ENCODE data around the gene RNF11.
"Not testable (repeated sequence)": the region's sequence is repeated elsewhere in the genome, so short reads cannot be mapped to it uniquely, and the experiment has no call there.

The RNF11 gene

GRCh38 chr1:51214615-51215131, 21.4 kb upstream of the RNF11 start:
- peak; percentile 67 for FAIRE-seq
- TF ChIP-seq TAF1 (IDR thresholded peaks at IDR 0.05; ENCODE audit: borderline replicate concordance, low read depth, low read length) (no peak), POLR2A (IDR thresholded peaks at IDR 0.05; ENCODE audit: low read depth, low read length) (no peak), POLR2AphosphoS5 (IDR thresholded peaks at IDR 0.05; ENCODE audit: low read depth, low read length) (no peak)
- no peak for DNase-seq (ENCODE audit: insufficient read length)

- DNase-seq (ENCODE audit: insufficient read length) (no peak), FAIRE-seq (no peak)
- TF ChIP-seq POLR2A (IDR thresholded peaks at IDR 0.05; ENCODE audit: low read depth, low read length) = no peak
- TF ChIP-seq POLR2AphosphoS5 (IDR thresholded peaks at IDR 0.05; ENCODE audit: low read depth, low read length) = no peak
- no peak for TF ChIP-seq TAF1 (IDR thresholded peaks at IDR 0.05; ENCODE audit: borderline replicate concordance, low read depth, low read length)
Measured at GRCh38 chr1:51215169-51215568, 20.9 kb upstream of the RNF11 start.

- no peak for DNase-seq (ENCODE audit: insufficient read length)
- no peak for FAIRE-seq
- TF ChIP-seq POLR2A (IDR thresholded peaks at IDR 0.05; ENCODE audit: low read depth, low read length) = no peak
- TF ChIP-seq TAF1 (IDR thresholded peaks at IDR 0.05; ENCODE audit: borderline replicate concordance, low read depth, low read length) = no peak
- TF ChIP-seq POLR2AphosphoS5 (IDR thresholded peaks at IDR 0.05; ENCODE audit: low read depth, low read length) = no peak
Measured at GRCh38 chr1:51216631-51217030, 19.4 kb upstream of the RNF11 start.

DNA sequence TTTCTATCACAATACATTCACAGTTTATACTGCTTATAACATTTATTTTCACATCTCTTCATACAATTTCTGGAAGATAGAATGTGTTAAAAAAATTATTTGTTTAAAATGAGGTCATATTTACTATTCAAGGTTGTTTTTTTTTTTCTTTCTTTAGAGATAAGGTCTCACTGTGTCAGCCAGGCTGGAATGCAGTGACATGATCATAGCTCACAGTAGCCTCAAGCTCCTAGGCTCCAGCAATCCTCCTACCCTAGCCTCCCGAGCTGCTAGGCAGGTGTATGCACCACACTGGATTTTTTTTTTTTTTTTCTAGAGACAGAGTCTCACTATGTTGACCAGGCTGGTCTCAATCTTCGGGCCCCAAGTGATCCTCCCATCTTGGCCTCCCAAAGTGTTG, 19.0 kb upstream of the RNF11 start:
- DNase-seq (ENCODE audit: insufficient read length) (no peak), FAIRE-seq (no peak)
- TF ChIP-seq TAF1 (IDR thresholded peaks at IDR 0.05; ENCODE audit: borderline replicate concordance, low read depth, low read length) (no peak), POLR2AphosphoS5 (IDR thresholded peaks at IDR 0.05; ENCODE audit: low read depth, low read length) (no peak), POLR2A (IDR thresholded peaks at IDR 0.05; ENCODE audit: low read depth, low read length) (no peak)

DNA sequence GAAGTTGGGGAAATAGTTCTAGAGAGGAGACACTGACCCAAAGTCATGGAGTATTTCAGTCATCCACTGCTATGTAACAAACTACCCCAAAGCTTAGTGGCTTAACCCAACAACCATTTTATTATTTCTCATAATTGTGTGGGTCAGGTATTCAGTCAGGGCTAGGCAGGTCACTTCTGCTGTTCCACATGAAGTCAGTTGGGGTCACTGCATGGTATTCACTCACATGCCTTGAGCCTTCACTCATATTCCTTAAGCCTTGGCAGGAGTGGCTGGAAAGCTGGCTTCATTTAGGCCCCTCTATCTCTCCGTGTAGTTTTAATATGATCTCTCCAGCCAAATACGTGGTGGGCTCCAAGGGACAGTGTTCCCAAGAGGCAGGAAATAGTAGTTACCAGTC, 17.5 kb upstream of the RNF11 start:
- FAIRE-seq (no peak), DNase-seq (ENCODE audit: insufficient read length) (no peak)
- no peak for TF ChIP-seq TAF1 (IDR thresholded peaks at IDR 0.05; ENCODE audit: borderline replicate concordance, low read depth, low read length)
- TF ChIP-seq POLR2A (IDR thresholded peaks at IDR 0.05; ENCODE audit: low read depth, low read length) = no peak
- TF ChIP-seq POLR2AphosphoS5 (IDR thresholded peaks at IDR 0.05; ENCODE audit: low read depth, low read length) = no peak

- TF ChIP-seq POLR2A (IDR thresholded peaks at IDR 0.05; ENCODE audit: low read depth, low read length) (no peak), TAF1 (IDR thresholded peaks at IDR 0.05; ENCODE audit: borderline replicate concordance, low read depth, low read length) (no peak), POLR2AphosphoS5 (IDR thresholded peaks at IDR 0.05; ENCODE audit: low read depth, low read length) (no peak)
- DNase-seq (ENCODE audit: insufficient read length) = no peak
- FAIRE-seq = no peak
Measured at GRCh38 chr1:51219022-51219421, 17.1 kb upstream of the RNF11 start.

GRCh38 chr1:51221529-51221928, 14.5 kb upstream of the RNF11 start:
- not testable (repeated sequence) for DNase-seq (ENCODE audit: insufficient read length); FAIRE-seq

GRCh38 chr1:51222136-51222787, 13.8 kb upstream of the RNF11 start:
- no peak for FAIRE-seq
- DNase-seq (ENCODE audit: insufficient read length) = no peak
- TF ChIP-seq POLR2AphosphoS5 (IDR thresholded peaks at IDR 0.05; ENCODE audit: low read depth, low read length) = no peak
- no peak for TF ChIP-seq POLR2A (IDR thresholded peaks at IDR 0.05; ENCODE audit: low read depth, low read length)
- no peak for TF ChIP-seq TAF1 (IDR thresholded peaks at IDR 0.05; ENCODE audit: borderline replicate concordance, low read depth, low read length)

- no peak for DNase-seq (ENCODE audit: insufficient read length)
- FAIRE-seq = no peak
- TF ChIP-seq POLR2AphosphoS5 (IDR thresholded peaks at IDR 0.05; ENCODE audit: low read depth, low read length) (no peak), POLR2A (IDR thresholded peaks at IDR 0.05; ENCODE audit: low read depth, low read length) (no peak), TAF1 (IDR thresholded peaks at IDR 0.05; ENCODE audit: borderline replicate concordance, low read depth, low read length) (no peak)
Measured at GRCh38 chr1:51222809-51223208, 13.3 kb upstream of the RNF11 start.

GRCh38 chr1:51224255-51224654, 11.8 kb upstream of the RNF11 start:
- no peak for TF ChIP-seq TAF1 (IDR thresholded peaks at IDR 0.05; ENCODE audit: borderline replicate concordance, low read depth, low read length)
- no peak for TF ChIP-seq POLR2AphosphoS5 (IDR thresholded peaks at IDR 0.05; ENCODE audit: low read depth, low read length)
- TF ChIP-seq POLR2A (IDR thresholded peaks at IDR 0.05; ENCODE audit: low read depth, low read length) = no peak
- DNase-seq (ENCODE audit: insufficient read length) (no peak), FAIRE-seq (no peak)

DNA sequence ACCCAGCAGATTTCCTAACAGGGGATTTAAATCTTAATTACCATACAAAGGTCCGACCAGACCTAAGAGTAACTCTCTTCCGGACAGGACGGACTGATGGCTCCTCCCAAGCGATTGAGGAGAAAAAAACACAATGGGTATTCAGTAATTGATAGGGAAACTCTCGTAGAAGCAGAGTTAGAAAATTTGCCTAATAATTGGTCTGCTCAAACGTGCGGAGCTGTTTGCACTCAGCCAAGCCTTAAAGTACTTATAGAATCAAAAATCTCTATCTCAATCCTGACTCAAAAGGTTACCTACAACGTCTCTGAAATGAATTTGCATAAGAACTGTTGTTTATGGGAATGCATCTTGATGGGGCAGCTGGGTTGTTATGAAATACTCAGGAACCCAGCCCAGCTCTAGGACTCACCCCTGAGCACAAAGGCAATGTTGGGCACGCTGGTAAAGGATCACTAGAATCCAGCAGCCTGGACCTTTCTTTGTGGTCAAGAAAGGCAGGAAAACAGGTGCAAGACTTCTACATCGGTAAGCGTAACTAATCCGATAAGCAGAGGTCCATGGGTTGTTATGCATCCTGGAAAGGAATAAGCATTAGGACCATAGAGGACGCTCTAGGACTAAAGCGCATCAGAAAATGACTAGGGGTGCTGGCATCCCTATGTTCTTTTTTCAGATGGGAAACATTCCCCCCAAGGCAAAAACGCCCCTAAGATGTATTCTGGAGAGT, 8.7 kb upstream of the RNF11 start:
- FAIRE-seq; DNase-seq (ENCODE audit: insufficient read length): not testable (repeated sequence)

GRCh38 chr1:51228471-51228870, 7.6 kb upstream of the RNF11 start:
- not testable (repeated sequence) for FAIRE-seq; DNase-seq (ENCODE audit: insufficient read length)
